Muscle layer of colon (tissue), 2 donors: ENCODE data around the gene TMEM258.

Experiments used
- H3K27ac ChIP-seq: one replicate; pipeline ENCODE4 v1.7.0; 2013; ENCODE audit warnings: low read depth, mild to moderate bottlenecking, low read length, moderate library complexity
- H3K27me3 ChIP-seq, 2 donors: one replicate each; pipeline ENCODE4 v1.7.0; 2013; ENCODE audit warnings: low read length in 2 of 2, mild to moderate bottlenecking in 2 of 2; ENCODE audit not compliant: insufficient read depth in 2 of 2, control insufficient read depth in 1 of 2
- H3K36me3 ChIP-seq: one replicate; pipeline ENCODE4 v1.7.0; 2013; ENCODE audit warnings: mild to moderate bottlenecking, low read length; ENCODE audit not compliant: insufficient read depth
- H3K4me1 ChIP-seq: one replicate; pipeline ENCODE4 v1.7.0; 2013; ENCODE audit warnings: mild to moderate bottlenecking, low read length; ENCODE audit not compliant: insufficient read depth
- H3K4me3 ChIP-seq, 2 donors: one replicate each; pipeline ENCODE4 v1.7.0; 2013; ENCODE audit warnings: low read length in 2 of 2, low read depth in 1 of 2, mild to moderate bottlenecking in 1 of 2, moderate library complexity in 1 of 2
- H3K9ac ChIP-seq: one replicate; pipeline ENCODE4 v1.7.0; 2013; ENCODE audit warnings: low read length
- H3K9me3 ChIP-seq: one replicate; pipeline ENCODE4 v1.7.0; 2013; ENCODE audit warnings: mild to moderate bottlenecking, low read length
- donor health status: abdominal sarcoma.
- donor health status: Adenocarcinoma of cecum.

Gene TMEM258

DNA sequence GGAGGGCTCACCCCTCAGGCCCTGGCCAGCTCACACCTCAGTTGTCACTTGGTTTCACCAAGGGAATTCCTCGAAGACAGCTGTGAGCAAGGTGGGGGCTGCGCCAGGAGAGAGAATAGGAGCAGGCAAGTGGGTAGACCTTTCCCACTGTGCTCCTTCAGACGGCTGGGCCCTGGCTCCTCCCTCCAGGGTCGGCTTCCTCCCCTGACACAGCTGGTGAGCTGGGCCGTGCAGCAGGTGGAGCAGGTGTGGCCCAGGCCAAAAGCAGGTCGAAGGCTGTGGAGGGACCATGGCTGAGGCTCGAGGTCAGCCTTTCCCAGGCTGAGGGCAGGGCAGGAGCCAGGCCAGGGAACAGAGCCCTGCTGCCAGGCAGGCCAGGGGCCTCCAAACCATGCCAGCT is 52.4 kb downstream of the TMEM258 start:
- H3K27ac ChIP-seq, result no peak overlapping the region
- H3K9ac ChIP-seq, result no peak overlapping the region
- H3K9me3 ChIP-seq, result no peaks in the 10 kb centered on the region
- H3K27me3 ChIP-seq, result no peaks in the 10 kb centered on the region
- no peaks in the 10 kb centered on the region for H3K4me1 ChIP-seq
- no peak overlapping the region for H3K4me3 ChIP-seq
- peaks cover 23% of the 10 kb centered on the region for H3K36me3 ChIP-seq

GRCh38 chr11:61739413-61739812 is 53.0 kb downstream of the TMEM258 start:
- no peaks in the 10 kb centered on the region for H3K9me3 ChIP-seq
- H3K4me1 ChIP-seq, result no peaks in the 10 kb centered on the region
- H3K27ac ChIP-seq, result no peak overlapping the region
- no peak overlapping the region for H3K9ac ChIP-seq
- H3K4me3 ChIP-seq, result no peak overlapping the region
- H3K36me3 ChIP-seq, result peaks cover 27% of the 10 kb centered on the region
- no peaks in the 10 kb centered on the region for H3K27me3 ChIP-seq
